Gastroesophageal sphincter (tissue), 3 donors: ENCODE results near the gene SYTL5.

Experiments used
- CTCF ChIP-seq, 4 experiments: fragments of 200-600 bp in 2 of 4; fragments of 450-650 bp in 2 of 4; sonication (generic) in 1 of 4; IDR thresholded peaks; one replicate each; pipeline ENCODE4 v1.5.1; 2017 to 2019; ENCODE audit warnings: antibody characterized with exemption in 4 of 4, mild to moderate bottlenecking in 2 of 4, moderate library complexity in 2 of 4
- EP300 ChIP-seq: sonication (generic); formaldehyde crosslinking; IDR thresholded peaks from one replicate; pipeline ENCODE4 v1.6.1; 2017; ENCODE audit warnings: antibody characterized with exemption, mild to moderate bottlenecking
- POLR2A ChIP-seq, 2 donors: fragments of 450-650 bp; IDR thresholded peaks; one replicate each; pipeline ENCODE4 v1.6.1; 2017; ENCODE audit warnings: antibody characterized with exemption in 2 of 2, mild to moderate bottlenecking in 2 of 2, moderate library complexity in 1 of 2

GRCh38 chrX:38111196-38111595, 104.8 kb downstream of the SYTL5 start:
- TF ChIP-seq CTCF (IDR thresholded peaks at IDR 0.05) (no peak), POLR2A (IDR thresholded peaks at IDR 0.05) (no peak), EP300 (no peak)
